HTR-8/SVneo (cell line): ENCODE results near the gene ADAMTSL1.
A peak's percentile ranks its signal among the peaks of the same experiment; 100 is the strongest.

Experiments used
- DNase-seq: peaks from one replicate; pipeline ENCODE4 v3.0.0; 2011; ENCODE audit warnings: low spot score, mixed read lengths; ENCODE audit not compliant: insufficient read length
- FAIRE-seq: peaks from 2 replicates; lab custom pipeline; 2011; peaks lifted over from hg19 to GRCh38; lab: Jason Lieb, UNC

Gene ADAMTSL1

GRCh38 chr9:18632632-18633403, 158.9 kb downstream of the ADAMTSL1 start:
- FAIRE-seq (no peak), DNase-seq (peak; percentile 22)

DNA sequence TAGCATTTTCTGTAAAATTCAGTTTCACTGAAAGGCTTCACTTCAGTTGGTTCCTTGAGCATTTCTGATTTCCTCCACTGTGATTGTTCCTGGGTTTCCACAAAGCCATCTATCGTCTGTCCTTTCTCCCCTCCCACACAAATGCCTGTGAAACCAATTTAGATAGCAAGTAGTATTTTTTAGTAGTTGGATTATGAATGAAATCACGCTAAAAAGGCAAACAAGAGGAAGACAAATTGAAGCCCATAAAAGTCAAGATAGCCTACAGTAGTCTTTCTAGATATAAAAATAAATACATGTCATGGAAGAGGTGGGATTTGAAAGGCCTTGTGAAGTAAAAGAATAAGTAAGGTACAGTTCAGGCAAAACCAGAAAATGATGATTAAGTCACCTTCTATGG, 162.8 kb downstream of the ADAMTSL1 start:
- no peak for FAIRE-seq
- DNase-seq, result no peak

DNA sequence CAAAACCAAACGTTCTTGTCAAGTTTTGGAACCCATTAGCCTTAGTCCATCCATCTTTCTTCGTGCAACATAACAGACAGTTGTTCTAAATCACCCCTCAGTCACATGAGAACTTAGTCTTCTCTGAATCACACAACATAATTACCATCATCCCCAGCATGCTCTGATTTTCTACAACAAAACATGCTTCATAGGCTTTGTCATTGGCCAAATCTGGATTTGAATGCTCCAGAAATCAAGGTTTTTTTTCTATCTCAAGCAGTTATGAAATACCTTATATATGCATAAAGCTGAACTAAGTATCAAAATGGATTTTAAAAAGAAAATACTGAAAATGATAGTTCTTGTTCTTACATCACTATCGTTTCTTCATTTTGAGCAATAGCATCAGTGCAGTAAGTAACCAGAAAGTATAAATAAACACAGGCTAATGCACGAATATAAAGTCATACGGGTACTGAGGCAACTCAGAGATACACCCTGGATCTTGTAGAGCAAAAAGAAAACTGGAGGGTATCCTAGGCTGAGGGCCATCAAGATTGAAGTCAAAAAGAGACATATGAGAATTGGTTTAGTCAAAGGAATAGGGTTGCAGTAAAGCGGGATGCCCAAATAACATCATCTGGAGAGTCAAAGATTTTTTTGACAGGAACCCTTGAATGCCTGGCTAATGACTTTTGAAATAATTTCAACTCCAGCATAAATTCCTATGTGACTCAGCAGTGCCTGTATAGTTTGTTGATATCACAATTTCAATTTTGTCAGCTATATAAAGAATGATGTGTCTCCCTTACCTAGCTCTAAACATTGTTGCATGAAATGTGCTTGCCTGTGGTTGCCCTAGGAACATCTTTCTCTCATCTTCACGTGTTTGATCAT, 164.7 kb downstream of the ADAMTSL1 start:
- no peak for DNase-seq
- no peak for FAIRE-seq

DNA sequence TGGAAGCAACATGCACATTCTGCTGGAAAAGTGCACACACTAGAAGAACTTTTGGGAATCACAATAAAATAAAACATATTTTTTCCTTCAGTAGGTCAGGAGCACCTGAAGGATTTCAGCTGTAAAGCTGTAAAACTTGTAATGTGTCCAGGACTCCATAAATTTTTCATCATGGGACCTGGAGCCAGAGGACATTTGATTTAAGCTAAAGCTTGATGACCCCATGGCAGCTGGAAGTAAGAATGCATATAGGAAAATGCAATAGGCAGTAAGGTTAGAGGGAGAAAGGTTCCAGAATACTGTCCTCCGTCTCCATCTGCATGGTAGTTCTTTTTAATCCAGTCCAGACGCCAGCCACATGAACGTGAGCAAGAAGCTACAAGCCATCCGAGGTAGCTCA, 166.0 kb downstream of the ADAMTSL1 start:
- DNase-seq (no peak), FAIRE-seq (no peak)

GRCh38 chr9:18658804-18659705, 185.1 kb downstream of the ADAMTSL1 start:
- DNase-seq (peak; percentile 12), FAIRE-seq (no peak)

DNA sequence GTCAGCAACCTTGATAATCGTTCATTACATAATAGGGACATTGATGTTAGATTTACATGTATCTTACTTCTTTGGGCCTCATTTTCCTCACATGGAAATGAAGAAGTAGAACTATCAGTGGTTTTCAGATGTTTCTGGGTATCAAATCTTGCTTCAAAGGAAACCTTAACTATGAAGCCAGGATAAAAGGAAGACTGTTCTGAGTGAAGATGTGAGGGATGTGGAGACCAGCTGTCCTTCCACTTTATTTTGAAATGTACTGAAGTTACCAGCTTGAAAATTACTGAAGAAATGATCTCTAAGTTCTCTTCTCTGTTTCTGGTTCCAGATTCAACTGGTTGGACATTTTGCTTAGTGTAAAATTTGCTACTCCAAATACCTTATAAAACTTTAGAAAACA, 186.0 kb downstream of the ADAMTSL1 start:
- FAIRE-seq (no peak), DNase-seq (no peak)

- no peak for DNase-seq
- no peak for FAIRE-seq
These were observed 188.4 kb downstream of the ADAMTSL1 start for GRCh38 chr9:18662320-18662719.

GRCh38 chr9:18665947-18666346, 192.0 kb downstream of the ADAMTSL1 start:
- DNase-seq, result no peak
- FAIRE-seq, result no peak

DNA sequence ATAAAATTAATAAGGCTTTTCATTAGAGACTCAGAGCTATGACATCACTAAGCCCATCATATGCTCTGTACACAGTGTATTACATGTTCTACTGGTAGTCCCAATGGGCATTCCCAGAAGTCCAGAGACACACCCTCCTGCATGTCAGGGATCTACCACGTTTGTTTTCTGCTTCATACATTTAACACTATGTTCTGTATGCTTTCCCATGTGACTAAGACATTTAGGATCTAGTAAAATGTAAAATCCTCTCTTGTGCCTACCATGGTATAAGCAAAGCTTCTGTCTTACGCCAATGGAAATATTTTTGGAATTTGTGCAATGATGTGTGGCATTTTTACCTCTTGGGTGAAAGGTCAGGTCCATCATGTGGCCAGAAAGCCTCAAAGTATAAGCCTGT, 192.4 kb downstream of the ADAMTSL1 start:
- no peak for DNase-seq
- FAIRE-seq, result no peak

DNA sequence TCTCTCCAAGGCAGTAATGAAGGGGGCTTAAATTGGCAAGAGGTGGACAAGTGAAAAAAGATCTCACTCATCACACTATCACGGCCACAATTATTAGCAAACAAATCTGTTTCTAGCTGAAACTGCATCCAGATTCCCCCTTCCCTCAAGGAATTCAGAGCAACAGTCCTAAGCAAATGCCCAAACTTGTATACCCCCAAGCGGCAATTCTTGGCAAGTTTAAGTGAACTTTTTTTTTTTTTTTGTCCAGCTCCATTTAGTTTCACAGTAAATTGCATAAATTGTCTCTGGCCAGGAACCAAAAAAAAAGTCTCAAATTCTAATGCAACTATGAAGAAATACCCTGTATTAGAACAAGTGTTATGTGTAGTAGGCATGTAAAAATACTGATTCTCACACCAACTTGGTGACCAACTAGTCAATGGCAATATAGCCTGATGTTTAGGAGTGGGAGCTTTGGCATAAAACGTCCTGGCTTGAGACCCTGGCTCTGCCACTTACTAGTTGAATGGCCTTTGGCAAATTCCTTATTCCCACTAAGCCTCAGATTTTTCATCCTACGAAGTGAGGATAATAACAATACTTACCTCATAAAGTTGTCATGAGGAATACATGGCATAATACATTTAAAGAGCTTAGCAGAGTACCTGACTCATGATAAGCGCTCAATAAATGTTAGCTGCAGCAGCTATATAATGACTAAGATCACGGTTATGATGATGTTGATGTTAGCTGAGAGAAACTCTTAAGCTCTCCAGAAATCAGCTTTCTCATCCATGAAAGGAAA, 193.2 kb downstream of the ADAMTSL1 start:
- DNase-seq (no peak), FAIRE-seq (no peak)

DNA sequence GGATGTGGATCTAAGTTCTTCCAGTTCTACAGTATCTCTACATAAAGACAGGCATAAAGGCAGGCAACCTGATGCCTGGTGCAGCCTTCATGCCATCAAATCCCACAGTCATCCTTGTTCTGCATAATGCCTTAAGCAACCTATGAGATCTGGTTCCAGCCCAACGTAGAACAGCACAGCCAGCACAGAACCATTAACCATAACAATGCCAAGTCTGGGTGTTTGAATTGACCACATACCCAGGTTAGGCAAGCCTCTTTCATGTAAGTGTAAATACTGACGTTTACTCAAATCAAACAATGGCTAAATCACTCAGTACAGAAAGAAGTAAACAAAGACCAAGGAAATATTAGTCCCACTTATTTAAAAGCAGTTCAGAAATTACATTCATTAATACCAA, 195.0 kb downstream of the ADAMTSL1 start:
- FAIRE-seq, result no peak
- no peak for DNase-seq

GRCh38 chr9:18672706-18673105, 198.8 kb downstream of the ADAMTSL1 start:
- DNase-seq (no peak), FAIRE-seq (no peak)

DNA sequence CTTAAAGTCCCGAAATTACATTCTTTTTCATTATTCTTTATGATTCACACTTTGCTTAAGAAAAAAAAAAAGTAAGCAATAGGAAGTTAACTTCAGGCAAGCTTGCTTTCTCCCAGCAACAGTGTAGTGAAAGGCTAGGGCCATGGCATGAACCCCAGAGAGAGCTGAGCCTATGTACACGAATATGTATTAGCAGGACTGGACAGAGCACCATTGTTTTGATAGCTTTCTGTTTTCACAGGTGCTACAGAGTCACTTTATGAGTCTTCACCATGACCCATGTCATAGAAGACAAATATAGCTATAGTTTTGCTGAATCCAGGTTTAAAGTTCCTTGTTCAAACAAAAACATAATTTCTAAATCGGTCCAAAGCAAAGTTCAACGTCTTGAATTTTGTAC, 199.2 kb downstream of the ADAMTSL1 start:
- FAIRE-seq (no peak), DNase-seq (no peak)

GRCh38 chr9:18675332-18675731, 201.4 kb downstream of the ADAMTSL1 start:
- no peak for DNase-seq
- no peak for FAIRE-seq

GRCh38 chr9:18675973-18676372, 202.0 kb downstream of the ADAMTSL1 start:
- no peak for FAIRE-seq
- no peak for DNase-seq

DNA sequence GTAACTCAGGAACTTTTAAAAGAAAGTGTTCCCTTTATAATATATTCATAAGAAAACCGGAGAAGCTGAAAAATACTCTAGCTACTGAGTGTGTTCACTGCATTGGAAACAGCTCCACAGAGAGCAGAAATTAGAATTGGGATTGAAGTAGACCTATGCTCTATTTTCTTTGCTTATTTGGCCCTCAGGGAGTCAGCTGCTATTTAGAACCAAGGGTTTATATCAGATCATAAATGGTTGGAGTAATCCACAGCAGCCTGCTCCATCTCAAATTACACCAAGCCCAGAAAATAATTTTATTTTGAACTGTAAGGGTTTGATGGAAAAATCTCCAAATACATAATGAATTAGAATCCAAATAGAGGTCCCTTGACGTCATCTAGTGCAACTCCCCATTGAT, 202.6 kb downstream of the ADAMTSL1 start:
- no peak for DNase-seq
- FAIRE-seq, result no peak

DNA sequence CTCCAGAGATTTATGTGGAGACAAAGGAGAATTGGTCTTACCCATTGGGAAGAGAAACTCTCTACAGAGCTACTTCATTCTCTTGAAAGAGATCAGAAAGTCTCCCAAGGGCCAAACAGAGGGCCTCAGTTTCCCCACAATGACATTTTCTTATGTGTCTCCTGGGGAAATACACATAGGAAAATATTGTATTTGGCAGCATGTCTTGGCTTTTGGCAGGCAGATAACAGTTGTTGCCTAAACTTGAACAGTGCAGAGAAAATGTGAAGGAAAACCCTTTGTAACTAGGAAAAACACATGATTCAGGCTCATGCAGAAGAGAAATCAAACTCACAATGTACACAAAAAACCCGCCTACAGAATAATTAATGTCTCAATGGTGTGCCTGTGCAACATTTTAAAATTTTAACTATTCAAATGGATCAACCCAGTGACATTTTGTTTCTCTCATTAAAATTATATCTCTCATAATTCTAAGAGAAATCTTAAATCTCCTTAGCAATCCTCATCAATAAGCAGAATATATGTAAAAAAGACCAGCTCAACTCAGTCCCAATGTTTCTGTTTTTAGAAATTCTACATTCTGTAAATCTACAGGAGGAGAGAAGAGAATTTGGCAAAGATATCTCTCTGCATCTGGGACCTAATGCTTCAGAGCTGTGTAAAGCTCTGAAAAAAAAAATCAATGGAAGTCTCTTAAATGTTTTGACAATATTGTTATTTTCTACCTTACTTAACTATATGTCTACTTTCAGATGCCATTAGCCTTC, 205.1 kb downstream of the ADAMTSL1 start:
- DNase-seq (no peak), FAIRE-seq (no peak)

GRCh38 chr9:18682907-18683306, 209.0 kb downstream of the ADAMTSL1 start:
- no peak for DNase-seq
- FAIRE-seq, result no peak

DNA sequence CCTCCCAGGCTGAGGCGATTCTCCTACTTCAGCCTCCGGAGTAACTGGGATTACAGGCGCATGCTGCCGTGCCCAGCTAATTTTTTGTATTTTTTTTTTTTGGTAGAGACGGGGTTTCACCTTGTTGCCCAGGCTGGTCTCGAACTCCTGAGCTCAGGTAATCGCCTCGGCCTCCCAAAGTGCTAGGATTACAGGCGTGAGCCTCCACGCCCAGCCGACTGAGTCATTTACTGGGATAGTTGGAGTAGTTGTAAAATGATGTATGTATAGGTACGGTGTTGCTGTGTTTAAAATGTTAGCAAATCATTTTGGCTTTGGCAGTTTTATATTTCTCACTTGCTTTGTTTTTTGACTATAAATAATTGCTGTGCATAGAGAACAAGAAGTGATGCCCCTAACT, 209.4 kb downstream of the ADAMTSL1 start:
- DNase-seq (no peak), FAIRE-seq (no peak)
